ENCODE results near the gene TMEM132A. TPM values are rescaled to one million over a fixed set of nuclear protein-coding genes. Genes with fewer than 3 reads are reported as not detected.

TMEM132A gene
- polyA plus RNA-seq (2012; ENCODE audit: low read depth, missing spikeins) = 7.5 TPM

DNA sequence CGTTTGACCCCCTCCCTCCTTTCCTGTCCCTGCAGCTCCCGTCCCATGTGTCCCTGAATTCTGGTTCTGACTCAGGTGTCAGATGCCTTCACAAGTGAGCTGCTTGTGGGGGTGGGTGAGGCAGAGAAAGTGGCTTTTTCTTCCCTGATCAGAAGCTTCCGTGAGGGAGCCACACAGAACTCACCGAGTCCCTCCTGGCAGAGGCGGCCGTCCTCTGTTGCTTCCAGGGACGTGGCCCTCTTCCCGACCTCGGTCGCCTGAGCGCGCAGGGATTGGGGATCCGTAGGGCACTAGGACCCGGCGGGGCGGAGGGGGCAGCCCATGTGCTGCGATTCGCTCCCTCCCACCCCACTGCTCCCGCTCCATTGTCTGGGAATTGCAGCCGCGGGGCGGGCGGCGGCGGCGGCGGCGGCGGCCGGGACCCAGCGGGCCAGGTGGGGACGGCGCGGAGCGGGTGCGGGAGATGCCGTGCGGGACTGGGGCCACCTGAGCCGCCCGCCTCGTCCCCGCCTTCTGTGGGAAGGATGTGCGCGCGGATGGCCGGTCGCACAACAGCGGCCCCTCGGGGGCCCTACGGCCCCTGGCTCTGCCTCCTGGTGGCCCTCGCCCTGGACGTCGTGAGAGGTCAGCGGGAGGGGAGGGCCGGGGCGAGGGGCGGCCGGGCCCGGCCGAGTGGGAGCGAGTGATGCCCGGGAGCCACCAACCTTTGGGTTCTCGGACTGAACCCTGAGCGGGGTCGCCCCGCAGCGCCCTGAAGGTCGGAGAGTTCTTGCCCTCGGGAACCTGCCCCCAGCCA lies at the start of gene TMEM132A:
Gene TMEM132A, plus strand, starts transcription at position 351 of the 796 bp plus-strand sequence. Its CDS starts 174 bp downstream, at position 525.
- peak; percentile 91 for FAIRE-seq
- TF ChIP-seq SPI1 (IDR thresholded peaks at IDR 0.05; ENCODE audit: low read depth, low read length) (no peak), POU2F2 (IDR thresholded peaks at IDR 0.05; ENCODE audit: low read depth, low read length) (no peak), PAX5 (IDR thresholded peaks at IDR 0.05; ENCODE audit: insufficient read depth, low read length, severe bottlenecking) (no peak), POLR2A (IDR thresholded peaks at IDR 0.05; ENCODE audit: low read depth, low read length) (no peak), TAF1 (IDR thresholded peaks at IDR 0.05; ENCODE audit: low read depth, low read length) (no peak), POLR2AphosphoS5 (IDR thresholded peaks at IDR 0.05; ENCODE audit: low read depth, low read length) (no peak)
- peak; percentile 75 for DNase-seq (ENCODE audit: insufficient read length, low spot score)

GRCh38 chr11:60875366-60876167 lies 48.7 kb upstream of the TMEM132A start:
- DNase-seq (ENCODE audit: insufficient read length, low spot score) (no peak), FAIRE-seq (no peak)
- no peak for TF ChIP-seq TAF1 (IDR thresholded peaks at IDR 0.05; ENCODE audit: low read depth, low read length)
- no peak for TF ChIP-seq POLR2A (IDR thresholded peaks at IDR 0.05; ENCODE audit: low read depth, low read length)

- DNase-seq (ENCODE audit: insufficient read length, low spot score) = no peak
- FAIRE-seq = no peak
- TF ChIP-seq POU2F2 (IDR thresholded peaks at IDR 0.05; ENCODE audit: low read depth, low read length) = no peak
- TF ChIP-seq TAF1 (IDR thresholded peaks at IDR 0.05; ENCODE audit: low read depth, low read length) = no peak
- TF ChIP-seq PAX5 (IDR thresholded peaks at IDR 0.05; ENCODE audit: insufficient read depth, low read length, severe bottlenecking) = no peak
- no peak for TF ChIP-seq SPI1 (IDR thresholded peaks at IDR 0.05; ENCODE audit: low read depth, low read length)
- TF ChIP-seq POLR2A (IDR thresholded peaks at IDR 0.05; ENCODE audit: low read depth, low read length) = no peak
- TF ChIP-seq POLR2AphosphoS5 (IDR thresholded peaks at IDR 0.05; ENCODE audit: low read depth, low read length) = no peak
Measured at GRCh38 chr11:60876168-60876485, 48.1 kb upstream of the TMEM132A start.

DNA sequence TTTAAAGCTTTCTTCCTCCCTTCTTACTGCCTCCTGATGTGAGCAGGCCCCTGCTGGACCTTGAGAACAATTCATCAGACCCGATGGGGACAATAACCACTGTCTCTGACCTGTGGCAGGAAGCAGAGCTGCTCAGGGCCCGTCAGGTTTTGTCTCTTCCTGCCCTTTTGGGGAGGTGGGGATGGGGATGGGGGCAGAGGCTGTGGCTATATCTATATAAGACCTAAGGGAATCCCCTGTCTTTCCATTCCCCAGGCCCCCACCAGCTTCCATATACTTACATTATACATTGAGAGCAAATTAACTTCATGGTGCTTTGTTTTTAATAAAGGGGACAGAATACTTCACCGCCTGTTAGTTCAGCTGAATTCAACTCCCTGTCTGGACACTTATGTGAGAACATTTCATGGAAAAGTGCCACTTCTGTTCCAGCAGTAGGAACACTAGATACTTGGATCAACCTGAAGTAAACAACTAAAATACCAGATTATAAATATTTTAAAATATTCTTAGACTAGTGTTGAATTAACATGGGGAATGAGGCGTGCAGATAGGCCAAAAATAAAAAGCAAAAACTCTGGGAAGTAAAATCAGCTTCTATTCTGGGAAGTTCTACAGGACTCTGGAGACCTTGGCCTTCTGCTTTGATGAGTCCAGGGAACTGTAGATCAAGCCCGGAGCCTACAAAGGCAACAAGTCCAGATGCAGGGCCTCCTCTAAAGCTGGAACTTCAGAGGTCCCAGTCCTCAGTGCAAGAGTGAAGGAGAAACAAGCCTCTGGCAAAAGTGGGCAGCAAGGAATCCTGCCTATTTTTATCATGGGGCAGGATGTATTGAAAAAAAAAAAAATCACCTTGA lies 45.8 kb upstream of the TMEM132A start:
- TF ChIP-seq SPI1 (IDR thresholded peaks at IDR 0.05; ENCODE audit: low read depth, low read length) (no peak), TAF1 (IDR thresholded peaks at IDR 0.05; ENCODE audit: low read depth, low read length) (no peak), POU2F2 (IDR thresholded peaks at IDR 0.05; ENCODE audit: low read depth, low read length) (no peak)
- DNase-seq (ENCODE audit: insufficient read length, low spot score) (no peak), FAIRE-seq (no peak)

DNA sequence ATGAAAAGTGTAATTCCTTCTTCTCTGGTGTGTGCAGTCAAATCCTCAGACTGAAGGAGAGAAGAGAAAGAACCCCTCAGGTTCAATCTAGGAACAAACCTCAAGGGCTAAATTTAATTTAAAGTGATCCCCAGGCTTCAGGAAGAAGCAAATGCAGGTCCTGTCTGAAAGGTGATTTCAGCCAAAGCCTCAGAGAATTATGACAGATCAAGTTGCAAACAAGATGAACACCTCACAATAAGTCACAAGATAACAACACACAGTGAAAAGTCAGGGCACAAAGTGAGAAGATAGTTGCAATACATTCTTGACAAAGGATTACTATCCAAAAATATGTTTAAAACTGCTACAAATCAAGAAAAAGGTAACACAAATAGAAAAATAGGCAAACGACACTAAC lies 45.2 kb upstream of the TMEM132A start:
- TF ChIP-seq POLR2A (IDR thresholded peaks at IDR 0.05; ENCODE audit: low read depth, low read length) (no peak), PAX5 (IDR thresholded peaks at IDR 0.05; ENCODE audit: insufficient read depth, low read length, severe bottlenecking) (no peak), TAF1 (IDR thresholded peaks at IDR 0.05; ENCODE audit: low read depth, low read length) (no peak), POU2F2 (IDR thresholded peaks at IDR 0.05; ENCODE audit: low read depth, low read length) (no peak), SPI1 (IDR thresholded peaks at IDR 0.05; ENCODE audit: low read depth, low read length) (no peak), POLR2AphosphoS5 (IDR thresholded peaks at IDR 0.05; ENCODE audit: low read depth, low read length) (no peak)
- DNase-seq (ENCODE audit: insufficient read length, low spot score) (no peak), FAIRE-seq (no peak)

DNA sequence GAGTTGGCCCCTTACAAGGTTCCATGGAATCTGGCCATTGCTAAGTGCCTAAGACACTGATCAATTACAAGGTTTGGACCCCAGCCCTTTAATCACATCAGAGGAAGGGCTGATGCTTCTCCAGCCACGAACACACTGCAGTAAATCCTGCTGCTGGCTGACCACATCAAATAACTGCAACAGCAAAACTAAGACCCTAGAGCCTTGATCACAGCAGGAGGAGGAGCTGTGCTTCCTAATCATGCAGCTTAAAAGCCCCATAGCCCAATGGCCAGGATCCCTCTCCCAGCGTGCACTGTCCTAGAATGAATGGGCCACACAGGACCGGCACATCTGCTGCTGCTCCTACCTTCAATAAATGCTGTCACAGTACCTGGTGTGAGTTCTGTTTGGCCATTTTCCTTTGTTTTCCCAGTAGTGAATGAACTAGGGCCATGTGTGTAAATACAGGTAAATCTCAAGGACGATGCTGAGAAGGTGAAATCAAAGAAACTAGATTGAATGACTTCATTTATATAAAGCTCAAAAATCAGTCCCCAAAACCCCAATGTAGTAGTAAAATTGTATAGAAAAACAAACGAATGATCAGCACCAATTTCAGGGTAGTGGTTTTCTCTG lies 44.2 kb upstream of the TMEM132A start:
- FAIRE-seq = no peak
- no peak for DNase-seq (ENCODE audit: insufficient read length, low spot score)
- TF ChIP-seq PAX5 (IDR thresholded peaks at IDR 0.05; ENCODE audit: insufficient read depth, low read length, severe bottlenecking) (no peak), SPI1 (IDR thresholded peaks at IDR 0.05; ENCODE audit: low read depth, low read length) (no peak), TAF1 (IDR thresholded peaks at IDR 0.05; ENCODE audit: low read depth, low read length) (no peak), POLR2AphosphoS5 (IDR thresholded peaks at IDR 0.05; ENCODE audit: low read depth, low read length) (no peak), POU2F2 (IDR thresholded peaks at IDR 0.05; ENCODE audit: low read depth, low read length) (no peak), POLR2A (IDR thresholded peaks at IDR 0.05; ENCODE audit: low read depth, low read length) (no peak)

GRCh38 chr11:60880643-60881282 lies 43.5 kb upstream of the TMEM132A start:
- TF ChIP-seq SPI1 (IDR thresholded peaks at IDR 0.05; ENCODE audit: low read depth, low read length) (no peak), POLR2AphosphoS5 (IDR thresholded peaks at IDR 0.05; ENCODE audit: low read depth, low read length) (no peak), POU2F2 (IDR thresholded peaks at IDR 0.05; ENCODE audit: low read depth, low read length) (no peak), POLR2A (IDR thresholded peaks at IDR 0.05; ENCODE audit: low read depth, low read length) (no peak), PAX5 (IDR thresholded peaks at IDR 0.05; ENCODE audit: insufficient read depth, low read length, severe bottlenecking) (no peak), TAF1 (IDR thresholded peaks at IDR 0.05; ENCODE audit: low read depth, low read length) (no peak)
- DNase-seq (ENCODE audit: insufficient read length, low spot score) (no peak), FAIRE-seq (no peak)

DNA sequence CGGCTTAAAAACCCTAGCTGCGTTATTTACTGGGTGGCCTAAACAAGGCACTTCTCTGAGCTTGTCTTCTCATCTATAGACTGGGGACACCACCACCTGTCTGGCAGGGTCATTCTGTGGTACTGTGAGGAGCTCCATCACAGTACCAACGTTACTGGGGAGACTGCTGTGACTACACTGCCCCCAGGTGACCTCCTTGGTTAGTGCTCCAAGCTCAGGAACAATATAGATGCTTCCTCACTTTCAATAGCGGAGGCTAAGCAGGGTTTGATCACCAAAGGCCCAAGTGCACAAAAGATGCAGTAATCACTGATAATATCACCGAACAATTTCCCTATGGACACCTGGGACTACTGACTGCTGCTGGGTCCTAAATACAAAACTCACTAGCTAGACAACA lies 36.7 kb upstream of the TMEM132A start:
- no peak for TF ChIP-seq POU2F2 (IDR thresholded peaks at IDR 0.05; ENCODE audit: low read depth, low read length)
- no peak for TF ChIP-seq POLR2A (IDR thresholded peaks at IDR 0.05; ENCODE audit: low read depth, low read length)
- no peak for TF ChIP-seq POLR2AphosphoS5 (IDR thresholded peaks at IDR 0.05; ENCODE audit: low read depth, low read length)
- no peak for TF ChIP-seq TAF1 (IDR thresholded peaks at IDR 0.05; ENCODE audit: low read depth, low read length)
- no peak for TF ChIP-seq SPI1 (IDR thresholded peaks at IDR 0.05; ENCODE audit: low read depth, low read length)
- no peak for TF ChIP-seq PAX5 (IDR thresholded peaks at IDR 0.05; ENCODE audit: insufficient read depth, low read length, severe bottlenecking)
- DNase-seq (ENCODE audit: insufficient read length, low spot score) = no peak
- FAIRE-seq = no peak

Measured in GM12891 (cell line).